Left lobe of liver (tissue), 2 donors: ENCODE data around the gene DHCR24. TPM values are rescaled to one million over a fixed set of nuclear protein-coding genes. Genes with fewer than 3 reads are reported as not detected.

Experiments used
- ATAC-seq: fragments of 200-7000 bp; cut with Tn5 transposase; one replicate; pipeline ENCODE4 v1.9.1; 2020; ENCODE audit warnings: mild to moderate bottlenecking, moderate library complexity
- DNase-seq: peaks from one replicate; pipeline ENCODE4 v3.0.0-alpha.2; 2020; ENCODE audit warnings: low spot score
- total RNA-seq: library from RNA; stranded (reverse); gene quantifications from one replicate; pipeline ENCODE4 v1.2.1, GENCODE V29; 2021
- donor health status: DM: no; HTN: no; CAD: no; lungs with moderate emphysema.
- donor health status: DM: no; HTN: yes; CAD: no.

Gene DHCR24
- total RNA-seq, 1 donor from 2014 or later: 828 TPM

DNA sequence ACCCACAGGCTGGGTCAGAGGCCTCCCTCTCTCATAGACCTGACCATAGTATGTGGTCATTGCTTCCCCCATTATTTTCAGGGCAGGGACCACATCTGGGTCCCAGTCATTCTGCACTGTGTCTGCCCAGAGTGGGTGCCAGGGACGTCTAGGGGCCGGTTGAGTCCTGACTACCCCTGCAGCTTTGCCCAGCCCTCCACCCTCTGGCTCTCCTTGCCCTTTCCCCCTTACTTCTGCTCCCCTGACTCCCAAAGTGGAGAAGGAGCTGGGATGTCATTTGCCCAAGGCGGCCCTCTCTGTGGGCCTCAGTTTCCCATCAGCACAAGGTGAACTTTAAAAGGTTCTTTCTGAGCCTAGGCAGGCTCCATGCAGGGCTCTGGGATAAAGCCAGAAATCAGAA lies 81.5 kb downstream of the DHCR24 start:
- DNase-seq: no peak
- ATAC-seq: no peak

DNA sequence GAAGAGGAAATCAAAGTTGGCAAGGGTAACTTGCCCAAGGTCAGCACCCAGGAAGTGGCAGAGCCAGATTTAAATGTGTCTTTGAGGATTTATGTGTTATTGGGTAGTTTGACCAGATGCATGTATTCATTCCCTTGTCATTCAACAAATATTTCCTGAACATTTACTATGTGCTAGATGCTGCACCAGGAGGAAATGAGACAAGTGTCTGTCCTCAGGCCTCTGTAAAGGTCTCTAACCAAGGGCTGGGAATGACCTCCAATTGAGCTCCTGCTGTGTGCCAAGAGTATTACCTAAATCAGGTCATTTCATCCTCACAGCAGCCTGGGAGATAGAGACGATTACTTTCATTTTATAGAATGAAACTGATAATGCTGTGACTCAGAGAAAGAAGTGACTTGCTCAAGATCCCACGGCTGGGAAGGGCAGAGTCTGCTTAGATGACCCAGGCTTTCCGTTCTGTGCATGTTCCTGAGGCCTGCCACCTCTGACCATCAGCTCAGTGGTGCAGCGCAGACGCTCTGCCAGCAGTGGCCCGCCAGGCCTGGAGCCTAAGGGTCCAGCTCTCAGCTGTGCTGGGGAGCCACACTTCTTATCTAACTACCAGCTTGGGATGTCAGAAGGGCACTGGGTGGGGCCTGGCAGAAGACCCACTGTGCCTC lies 82.4 kb downstream of the DHCR24 start:
- ATAC-seq (peak; percentile 46), DNase-seq (no peak)

DNA sequence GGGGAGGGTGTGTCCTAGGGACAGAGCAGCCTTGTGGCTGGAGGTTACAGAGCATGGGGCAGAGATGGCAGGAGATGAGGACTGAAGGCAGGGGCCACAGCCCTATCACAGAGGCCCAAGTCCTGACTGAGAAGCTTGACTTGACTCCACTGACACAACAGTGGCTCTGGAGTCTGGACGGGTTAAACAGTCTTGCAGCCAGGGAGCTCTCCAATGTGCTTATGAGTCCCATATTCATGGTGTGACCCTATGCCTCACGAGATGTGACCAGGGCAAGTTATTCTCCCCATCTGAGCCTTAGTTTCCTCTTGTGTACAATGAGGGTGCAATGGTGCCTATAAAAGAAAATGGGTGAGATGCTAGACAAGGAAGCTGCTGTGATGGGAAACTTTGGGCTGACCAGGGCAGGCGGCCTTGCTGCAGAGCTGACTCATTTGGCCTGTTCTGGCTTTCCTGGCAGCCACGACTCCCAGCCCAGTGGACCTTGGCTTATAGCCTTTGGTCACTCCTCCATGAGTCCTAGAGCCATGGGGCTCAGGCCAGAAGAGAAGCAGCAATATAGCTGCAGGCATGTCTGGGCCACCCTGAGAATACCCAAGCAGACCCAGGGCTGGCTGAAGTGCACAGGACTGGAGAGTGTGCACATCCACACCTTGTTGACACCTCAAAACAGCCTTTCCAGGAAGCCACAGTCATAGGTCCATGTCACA lies 83.1 kb downstream of the DHCR24 start:
- ATAC-seq: peak; percentile 66
- peak; percentile 87 for DNase-seq

DNA sequence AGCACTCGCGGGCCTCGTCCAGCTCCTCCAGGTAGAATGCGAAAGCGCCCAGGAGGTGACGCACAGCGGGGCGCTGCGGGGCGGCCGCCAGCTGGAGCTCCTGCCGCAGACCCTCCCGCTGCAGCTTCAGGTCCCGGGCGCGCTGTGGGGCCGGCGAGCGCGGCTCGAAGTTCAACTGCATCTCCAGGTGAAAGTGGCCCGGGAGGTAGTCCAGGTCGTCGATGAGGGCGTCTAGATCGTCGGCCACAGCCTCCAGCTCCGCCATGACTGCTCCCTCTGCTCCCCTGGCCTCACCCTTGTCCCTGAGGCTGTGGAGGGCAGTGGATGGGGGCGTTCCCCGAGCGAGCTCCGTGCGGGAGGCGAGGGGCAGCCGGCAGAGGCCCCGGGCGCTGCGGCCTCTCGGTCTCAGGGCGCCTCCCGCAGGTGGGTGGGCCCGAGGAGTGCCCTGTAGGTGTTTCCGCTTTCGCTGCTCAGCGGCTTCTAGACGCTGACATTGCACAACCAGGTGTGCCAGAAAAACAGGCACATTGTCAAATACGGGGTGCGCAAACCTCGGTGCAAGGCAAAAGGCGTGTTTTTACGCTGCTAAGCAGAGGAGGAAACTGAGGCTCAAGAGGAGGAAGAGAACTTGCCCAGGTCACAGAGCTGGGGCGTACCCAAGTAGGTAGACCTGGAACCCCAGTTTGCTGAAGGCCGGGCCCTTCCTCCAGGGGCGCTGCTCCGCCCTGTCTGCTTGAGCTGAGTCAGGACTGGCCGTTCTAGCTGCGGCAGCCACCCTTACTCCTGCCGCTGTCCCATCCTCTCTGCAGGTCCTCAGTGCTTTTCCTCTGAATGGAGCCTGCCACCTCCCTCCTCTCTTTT lies 85.9 kb downstream of the DHCR24 start, which contains the start of gene TTC22:
TSS of gene TTC22 (minus strand) at position 425 of the 861 bp plus-strand sequence. CDS start at position 265, 160 bp downstream.
- DNase-seq (peak; percentile 77), ATAC-seq (peak; percentile 70)

DNA sequence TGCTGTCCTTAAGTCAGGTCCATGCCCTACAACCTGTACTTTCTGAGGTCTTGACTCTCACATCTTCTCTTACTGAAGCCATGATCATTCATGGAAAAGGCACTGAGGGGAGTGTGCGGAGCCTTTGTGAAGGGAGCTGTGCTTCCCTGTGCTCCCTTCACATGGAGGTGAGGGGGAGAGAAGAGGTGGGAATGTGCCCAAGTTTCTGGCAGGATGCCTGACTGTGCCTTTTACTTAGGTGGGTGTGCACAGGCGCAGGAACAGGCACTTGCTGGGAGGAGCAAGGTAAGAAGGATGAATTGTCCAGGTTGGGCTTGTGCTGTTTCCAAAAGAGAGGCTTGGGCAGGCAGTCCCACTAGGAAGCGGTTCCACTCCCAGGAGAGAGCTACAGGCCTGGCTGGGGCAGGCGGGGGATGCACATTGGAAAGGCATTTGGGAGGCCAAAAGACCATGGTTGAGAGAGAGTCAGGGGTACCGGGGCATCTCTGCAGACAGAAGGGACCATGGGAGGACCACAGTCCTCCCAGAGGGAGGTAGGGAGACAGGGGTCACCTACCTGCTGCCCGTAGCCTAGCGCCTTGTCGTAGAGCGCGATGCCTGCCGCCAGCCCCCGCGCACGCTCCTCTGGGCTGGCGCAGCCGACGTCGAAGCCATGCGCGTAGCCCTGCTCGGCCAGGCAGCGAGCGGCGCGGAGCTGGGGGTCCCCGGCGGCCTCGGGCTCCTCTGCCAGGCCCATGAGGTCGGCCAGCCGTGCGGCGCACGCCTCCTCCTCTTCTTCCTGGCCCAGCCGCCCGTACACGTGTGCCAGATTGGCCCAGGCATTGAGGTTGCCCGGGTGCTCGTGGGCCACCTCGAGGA lies 86.7 kb downstream of the DHCR24 start:
- ATAC-seq (peak; percentile 37), DNase-seq (no peak)

Other genes starting within 250 kb of the DHCR24 start
- gene MROH7, start 245.4 kb downstream of the DHCR24 start, total RNA-seq: 2.3 TPM
- gene TTC4, start 171.3 kb downstream of the DHCR24 start, total RNA-seq: 8.3 TPM
- 4.3 TPM for gene PARS2, start 122.7 kb downstream of the DHCR24 start, total RNA-seq
- gene TTC22, start 85.9 kb downstream of the DHCR24 start, total RNA-seq: 4.4 TPM
- gene TMEM61, start 93.4 kb upstream of the DHCR24 start, total RNA-seq: not detected
- gene BSND, start 111.7 kb upstream of the DHCR24 start, total RNA-seq: not detected
- 31.6 TPM for gene PCSK9, start 152.4 kb upstream of the DHCR24 start, total RNA-seq